A549 (cell line): Measurements from ENCODE around the gene UGT1A9.

ENCODE experiments used
- BHLHE40 ChIP-seq: IDR thresholded peaks from 2 replicates; pipeline ENCODE4 v1.6.1; 2012; ENCODE audit warnings: low read depth, low read length, inconsistent platforms
- CEBPB ChIP-seq, 2 experiments: fragments of >200 bp in 1 of 2; sonication (Bioruptor Twin) in 1 of 2; formaldehyde crosslinking in 1 of 2; IDR thresholded peaks; 2 replicates each; pipeline ENCODE4 v1.6.1; 2012 to 2016
- CTCF ChIP-seq: fragments of >200 bp; sonication (Bioruptor Twin); formaldehyde crosslinking; IDR thresholded peaks from 3 replicates; pipeline ENCODE4 v1.5.1; 2016
- EP300 ChIP-seq, 2 experiments: fragments of >200 bp; sonication (Bioruptor Twin); formaldehyde crosslinking; IDR thresholded peaks; 2 replicates in 1 of 2; 3 replicates in 1 of 2; pipeline ENCODE4 v1.6.1; 2016 to 2017
- ESRRA ChIP-seq: fragments of 150-350 bp; IDR thresholded peaks from 2 replicates; pipeline ENCODE4 v1.6.1; 2014; ENCODE audit warnings: mild to moderate bottlenecking, low read length, borderline replicate concordance
- GATA3 ChIP-seq: IDR thresholded peaks from 2 replicates; pipeline ENCODE4 v1.6.1; 2012; ENCODE audit warnings: borderline replicate concordance
- MAFK ChIP-seq: fragments of 450-650 bp; IDR thresholded peaks from 2 replicates; pipeline ENCODE4 v1.6.1; 2014; ENCODE audit not compliant: partially characterized antibody
- MAX ChIP-seq: IDR thresholded peaks from 2 replicates; pipeline ENCODE4 v1.6.1; 2012
- NR3C1 ChIP-seq: fragments of >200 bp; sonication (Bioruptor Twin); formaldehyde crosslinking; IDR thresholded peaks from 3 replicates; pipeline ENCODE4 v1.6.1; 2017
- REST ChIP-seq: fragments of 200-600 bp; sonication (generic); IDR thresholded peaks from 2 replicates; pipeline ENCODE4 v1.6.1; 2016; ENCODE audit warnings: antibody characterized with exemption, mild to moderate bottlenecking, moderate library complexity
- SMC3 ChIP-seq: fragments of >200 bp; sonication (Bioruptor Twin); formaldehyde crosslinking; IDR thresholded peaks from 3 replicates; pipeline ENCODE4 v1.6.1; 2018; ENCODE audit warnings: inconsistent platforms
- SREBF2 ChIP-seq: fragments of 450-650 bp; IDR thresholded peaks from 2 replicates; pipeline ENCODE4 v1.6.1; 2014; ENCODE audit warnings: mild to moderate bottlenecking, moderate library complexity
- TP53 ChIP-seq: fragments of 250-450 bp; sonication (Bioruptor Pico); IDR thresholded peaks from 2 replicates; pipeline ENCODE4 v1.5.0; 2021; ENCODE audit warnings: mild to moderate bottlenecking, moderate library complexity
- ZFP36 ChIP-seq: fragments of 450-650 bp; IDR thresholded peaks from 2 replicates; pipeline ENCODE4 v1.6.1; 2014; ENCODE audit warnings: borderline replicate concordance; ENCODE audit not compliant: partially characterized antibody

GRCh38 chr2:233811732-233812131, 140.0 kb downstream of the UGT1A9 start:
- TF ChIP-seq ZFP36 (no peak), MAX (no peak), NR3C1 (no peak), REST (no peak), CTCF (no peak), TP53 (CRISPR knock-in tag) (no peak), GATA3 (no peak), SREBF2 (no peak), BHLHE40 (no peak), SMC3 (no peak), ESRRA (no peak), EP300 (IDR thresholded peaks at IDR 0.05) (no peak), MAFK (no peak), CEBPB (IDR thresholded peaks at IDR 0.05) (no peak)
